Measurements from ENCODE around the gene ASIC2. TPM values are rescaled to one million over a fixed set of nuclear protein-coding genes. Genes with fewer than 3 reads are reported as not detected.

The ASIC2 gene
- total and polyA plus RNA-seq, 2 donors from 2014 or later = 0.60 to 2.9 TPM

DNA sequence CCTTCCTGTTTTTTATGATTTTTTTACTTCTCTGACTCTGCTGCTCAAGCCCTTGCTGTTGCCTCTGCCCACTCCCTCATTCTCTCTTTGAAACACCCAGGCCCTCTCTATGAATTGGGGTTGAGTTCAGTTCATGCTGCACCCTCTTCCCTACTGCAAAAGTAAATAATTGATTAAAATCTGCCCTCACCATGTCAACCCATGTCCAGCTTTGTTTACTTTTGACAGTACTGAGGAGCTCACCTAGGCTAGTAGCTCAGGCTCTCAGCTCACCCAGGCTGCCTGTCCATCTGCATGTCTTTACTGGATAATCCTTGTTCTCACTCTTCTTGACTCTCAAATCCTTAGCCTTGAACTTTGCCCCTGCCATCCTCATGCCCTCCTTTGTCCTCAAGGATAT, 206.2 kb downstream of the ASIC2 start:
- Histone ChIP-seq H3K4me3 (ENCODE audit: low read length in 3 of 3) (no peak overlapping the region), H3K36me3 (ENCODE audit: control insufficient read depth in 2 of 3, insufficient read depth in 3 of 3, low read length in 3 of 3) (no peaks in the 10 kb centered on the region), H3K27me3 (ENCODE audit: control insufficient read depth, insufficient read depth, low read length) (no peaks in the 10 kb centered on the region), H3K4me1 (ENCODE audit: control insufficient read depth in 2 of 3, insufficient read depth in 2 of 3, low read depth in 1 of 3, low read length in 3 of 3) (no peaks in the 10 kb centered on the region), H3K9me3 (ENCODE audit: control insufficient read depth in 2 of 3, insufficient read depth in 1 of 3, low read length in 3 of 3) (no peaks in the 10 kb centered on the region), H3K27ac (ENCODE audit: low read depth in 2 of 2, low read length in 2 of 2) (no peak overlapping the region), H3K9ac (ENCODE audit: low read length in 3 of 3) (no peak overlapping the region)
- intact Hi-C loops (cut with DNase I) = no loop called here
- DNase-seq (no peak), FAIRE-seq (no peak)
- TF ChIP-seq, protein P1, sequence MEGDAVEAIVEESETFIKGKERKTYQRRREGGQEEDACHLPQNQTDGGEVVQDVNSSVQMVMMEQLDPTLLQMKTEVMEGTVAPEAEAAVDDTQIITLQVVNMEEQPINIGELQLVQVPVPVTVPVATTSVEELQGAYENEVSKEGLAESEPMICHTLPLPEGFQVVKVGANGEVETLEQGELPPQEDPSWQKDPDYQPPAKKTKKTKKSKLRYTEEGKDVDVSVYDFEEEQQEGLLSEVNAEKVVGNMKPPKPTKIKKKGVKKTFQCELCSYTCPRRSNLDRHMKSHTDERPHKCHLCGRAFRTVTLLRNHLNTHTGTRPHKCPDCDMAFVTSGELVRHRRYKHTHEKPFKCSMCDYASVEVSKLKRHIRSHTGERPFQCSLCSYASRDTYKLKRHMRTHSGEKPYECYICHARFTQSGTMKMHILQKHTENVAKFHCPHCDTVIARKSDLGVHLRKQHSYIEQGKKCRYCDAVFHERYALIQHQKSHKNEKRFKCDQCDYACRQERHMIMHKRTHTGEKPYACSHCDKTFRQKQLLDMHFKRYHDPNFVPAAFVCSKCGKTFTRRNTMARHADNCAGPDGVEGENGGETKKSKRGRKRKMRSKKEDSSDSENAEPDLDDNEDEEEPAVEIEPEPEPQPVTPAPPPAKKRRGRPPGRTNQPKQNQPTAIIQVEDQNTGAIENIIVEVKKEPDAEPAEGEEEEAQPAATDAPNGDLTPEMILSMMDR (IDR thresholded peaks at IDR 0.05; ENCODE audit: borderline replicate concordance, extremely low read depth, insufficient read depth) = no peak

DNA sequence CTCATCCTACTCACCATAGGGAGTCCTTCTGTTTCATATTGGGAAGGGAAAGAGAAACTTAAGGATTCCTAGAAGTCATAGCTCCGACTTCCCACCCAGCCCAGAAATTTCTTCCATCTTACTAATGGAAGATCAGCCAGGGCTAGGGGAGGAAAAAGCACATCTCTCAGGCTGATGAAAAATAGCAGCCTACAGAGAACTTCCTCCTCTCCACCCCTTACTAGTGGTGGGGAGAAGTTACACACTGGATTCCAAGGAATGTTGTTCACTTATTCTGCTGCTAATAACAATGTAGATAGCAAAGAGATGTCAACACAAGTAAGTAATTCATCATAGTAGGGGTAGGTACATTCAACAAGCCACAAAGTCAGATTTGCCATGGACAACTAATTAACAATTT, 207.1 kb downstream of the ASIC2 start:
- DNase-seq = no peak
- H3K4me3 ChIP-seq (ENCODE audit: low read length in 3 of 3) = no peak overlapping the region
- no peaks in the 10 kb centered on the region for H3K36me3 ChIP-seq (ENCODE audit: control insufficient read depth in 2 of 3, insufficient read depth in 3 of 3, low read length in 3 of 3)
- H3K27me3 ChIP-seq (ENCODE audit: control insufficient read depth, insufficient read depth, low read length) = no peaks in the 10 kb centered on the region
- no peak overlapping the region for H3K27ac ChIP-seq (ENCODE audit: low read depth in 2 of 2, low read length in 2 of 2)
- intact Hi-C loops (cut with DNase I) = no loop called here
- no peak overlapping the region for H3K9ac ChIP-seq (ENCODE audit: low read length in 3 of 3)
- no peak for FAIRE-seq
- TF ChIP-seq, protein P1 (IDR thresholded peaks at IDR 0.05; ENCODE audit: borderline replicate concordance, extremely low read depth, insufficient read depth) = no peak
- no peaks in the 10 kb centered on the region for H3K4me1 ChIP-seq (ENCODE audit: control insufficient read depth in 2 of 3, insufficient read depth in 2 of 3, low read depth in 1 of 3, low read length in 3 of 3)
- H3K9me3 ChIP-seq (ENCODE audit: control insufficient read depth in 2 of 3, insufficient read depth in 1 of 3, low read length in 3 of 3) = no peaks in the 10 kb centered on the region

DNA sequence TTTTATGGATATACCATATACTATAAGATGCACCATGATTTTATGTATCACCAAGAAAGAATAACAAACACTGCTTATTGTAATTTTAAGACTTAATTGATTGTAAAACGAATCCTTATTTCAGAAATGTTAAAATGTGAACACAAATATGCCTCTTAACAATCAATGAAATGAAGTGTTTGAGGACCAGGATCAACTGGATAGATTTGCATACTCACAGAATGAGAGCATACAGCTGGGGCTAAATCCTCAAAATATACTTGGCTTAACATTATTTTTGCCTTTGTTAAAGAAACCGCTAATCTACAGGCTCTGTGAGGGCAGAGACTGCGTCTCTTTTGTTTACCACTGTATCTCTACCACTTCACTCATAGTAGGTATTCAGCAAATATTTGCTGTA, 207.8 kb downstream of the ASIC2 start:
- Histone ChIP-seq H3K4me1 (ENCODE audit: control insufficient read depth in 2 of 3, insufficient read depth in 2 of 3, low read depth in 1 of 3, low read length in 3 of 3) (no peaks in the 10 kb centered on the region), H3K9me3 (ENCODE audit: control insufficient read depth in 2 of 3, insufficient read depth in 1 of 3, low read length in 3 of 3) (no peaks in the 10 kb centered on the region), H3K27ac (ENCODE audit: low read depth in 2 of 2, low read length in 2 of 2) (no peak overlapping the region), H3K36me3 (ENCODE audit: control insufficient read depth in 2 of 3, insufficient read depth in 3 of 3, low read length in 3 of 3) (no peaks in the 10 kb centered on the region), H3K4me3 (ENCODE audit: low read length in 3 of 3) (no peak overlapping the region), H3K27me3 (ENCODE audit: control insufficient read depth, insufficient read depth, low read length) (no peaks in the 10 kb centered on the region), H3K9ac (ENCODE audit: low read length in 3 of 3) (no peak overlapping the region)
- DNase-seq (no peak), FAIRE-seq (no peak)
- TF ChIP-seq, protein P1 (IDR thresholded peaks at IDR 0.05; ENCODE audit: borderline replicate concordance, extremely low read depth, insufficient read depth) = no peak
- intact Hi-C loops (cut with DNase I) = no loop called here

DNA sequence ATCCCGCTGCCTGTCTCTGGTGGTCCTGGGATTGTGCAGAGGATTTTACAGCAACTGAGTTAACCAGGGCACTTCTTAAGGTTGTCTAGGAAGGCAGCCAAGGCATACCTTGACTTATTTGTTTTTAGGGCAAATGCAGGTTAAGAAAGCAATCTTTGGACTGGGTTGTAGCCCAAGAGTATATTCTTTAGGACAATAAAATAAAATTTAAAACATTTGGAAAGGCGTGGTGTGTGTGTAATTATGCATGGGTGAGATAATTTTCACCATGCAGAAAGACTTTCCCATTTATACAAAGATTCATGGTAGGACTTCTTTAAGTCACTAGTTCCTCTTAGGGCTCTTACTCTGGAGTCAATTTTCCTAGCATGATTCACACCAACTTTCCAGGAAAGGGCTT, 208.3 kb downstream of the ASIC2 start:
- FAIRE-seq (no peak), DNase-seq (no peak)
- no peaks in the 10 kb centered on the region for H3K27me3 ChIP-seq (ENCODE audit: control insufficient read depth, insufficient read depth, low read length)
- H3K36me3 ChIP-seq (ENCODE audit: control insufficient read depth in 2 of 3, insufficient read depth in 3 of 3, low read length in 3 of 3) = no peaks in the 10 kb centered on the region
- no peaks in the 10 kb centered on the region for H3K9me3 ChIP-seq (ENCODE audit: control insufficient read depth in 2 of 3, insufficient read depth in 1 of 3, low read length in 3 of 3)
- intact Hi-C loops (cut with DNase I) = no loop called here
- no peak overlapping the region for H3K27ac ChIP-seq (ENCODE audit: low read depth in 2 of 2, low read length in 2 of 2)
- H3K4me1 ChIP-seq (ENCODE audit: control insufficient read depth in 2 of 3, insufficient read depth in 2 of 3, low read depth in 1 of 3, low read length in 3 of 3) = no peaks in the 10 kb centered on the region
- H3K9ac ChIP-seq (ENCODE audit: low read length in 3 of 3) = no peak overlapping the region
- TF ChIP-seq, protein P1 (IDR thresholded peaks at IDR 0.05; ENCODE audit: borderline replicate concordance, extremely low read depth, insufficient read depth) = no peak
- no peak overlapping the region for H3K4me3 ChIP-seq (ENCODE audit: low read length in 3 of 3)

Data from kidney (tissue), 14 donors.